K562 (cell line): ENCODE results near the gene NLGN3. TPM values are rescaled to one million over a fixed set of nuclear protein-coding genes. Genes with fewer than 3 reads are reported as not detected.

ENCODE experiments used
- ATAC-seq: fragments of 200-7000 bp; cut with Tn5 transposase; 3 replicates; pipeline ENCODE4 v1.9.1; 2020; ENCODE audit warnings: moderate library complexity
- BruUV-seq: library from RNA; stranded (reverse); fragments of 400-500 nt; replicated peaks from 2 replicates; lab custom pipeline; 2021; lab: Mats Ljungman, UMichigan
- CTCF ChIA-PET: fragments of 300-600 bp; formaldehyde crosslinking; extraction: SDS; loops from one replicate; lab custom pipeline; 2021; ENCODE audit warnings: low intra/inter-chr PET ratio; lab: Yijun Ruan, JAX
- POLR2A ChIA-PET: fragments of 300-600, 350-650 bp; sonication (Branson Sonifier 250); formaldehyde crosslinking; extraction: SDS; loops from one replicate; lab custom pipeline; 2021; ENCODE audit warnings: antibody characterized with exemption, inconsistent platforms; lab: Yijun Ruan, JAX
- DNase-seq, 4 experiments: peaks; one replicate each; pipeline versions ENCODE4 v3.0.0 to v3.0.0-alpha.2; 2011 to 2018; ENCODE audit warnings: low spot score in 3 of 4, mixed read lengths in 3 of 4; ENCODE audit errors: extremely low read depth in 1 of 4
- FAIRE-seq: peaks from 2 replicates; lab custom pipeline; 2011; peaks lifted over from hg19 to GRCh38; lab: Jason Lieb, UNC
- H2AFZ ChIP-seq: 2 replicates; pipeline ENCODE4 v1.6.0; 2011; ENCODE audit warnings: low read depth, low read length, control low read depth, inconsistent platforms
- H3K27ac ChIP-seq: fragments of 200-600 bp; 3 replicates; pipeline ENCODE4 v1.8.0; 2011; ENCODE audit warnings: low read depth, mild to moderate bottlenecking, control low read depth, inconsistent platforms, low read length, moderate library complexity, mixed read lengths; ENCODE audit errors: extremely low read depth
- H3K27me3 ChIP-seq, 2 experiments: fragments of 300-600 bp in 1 of 2; 2 replicates in 1 of 2; 3 replicates in 1 of 2; pipeline versions ENCODE4 v1.6.0 to v1.8.0; 2011; ENCODE audit warnings: inconsistent platforms in 2 of 2, low read length in 2 of 2, mild to moderate bottlenecking in 1 of 2, mixed read lengths in 1 of 2, moderate library complexity in 1 of 2; ENCODE audit not compliant: control insufficient read depth in 2 of 2, insufficient read depth in 2 of 2
- H3K36me3 ChIP-seq: fragments of 300-600 bp; 3 replicates; pipeline ENCODE4 v1.8.0; 2011; ENCODE audit warnings: mild to moderate bottlenecking, low read length, inconsistent platforms; ENCODE audit not compliant: control insufficient read depth, insufficient read depth
- H3K4me1 ChIP-seq, 2 experiments: fragments of 200-600 bp in 1 of 2; replicated peaks in 1 of 2; 2 replicates in 1 of 2; 3 replicates in 1 of 2; pipeline versions ENCODE4 v1.5.1 to v1.8.0; 2011; ENCODE audit warnings: inconsistent platforms in 2 of 2, low read length in 2 of 2, mild to moderate bottlenecking in 1 of 2, mixed read lengths in 1 of 2, moderate library complexity in 1 of 2; ENCODE audit not compliant: control insufficient read depth in 2 of 2, insufficient read depth in 2 of 2
- H3K4me2 ChIP-seq: 2 replicates; pipeline ENCODE4 v1.6.1; 2011; ENCODE audit warnings: low read length, control low read depth, inconsistent platforms, mixed read lengths; ENCODE audit not compliant: insufficient read depth
- H3K4me3 ChIP-seq: fragments of 200-600 bp; sonication (generic), shearing (Covaris generic); 2 replicates; pipeline ENCODE4 v1.5.1; 2016; ENCODE audit warnings: control low read depth, inconsistent platforms
- H3K79me2 ChIP-seq: fragments of 200-600 bp; 3 replicates; pipeline ENCODE4 v1.8.0; 2011; ENCODE audit warnings: low read length, inconsistent platforms; ENCODE audit not compliant: control insufficient read depth, insufficient read depth
- H3K9ac ChIP-seq, 2 experiments: 2 replicates each; pipeline versions ENCODE4 v1.6.0 to v1.6.1; 2011; ENCODE audit warnings: low read depth in 2 of 2, low read length in 2 of 2, control low read depth in 1 of 2, inconsistent platforms in 1 of 2, mild to moderate bottlenecking in 1 of 2, mixed read lengths in 1 of 2; ENCODE audit not compliant: insufficient read depth in 1 of 2
- H3K9me1 ChIP-seq: one replicate; pipeline ENCODE4 v1.6.0; 2011; ENCODE audit warnings: inconsistent platforms, mild to moderate bottlenecking, low read length, moderate library complexity; ENCODE audit not compliant: control insufficient read depth, insufficient read depth
- H3K9me3 ChIP-seq: replicated peaks from 2 replicates; pipeline ENCODE4 v1.5.1; 2011; ENCODE audit warnings: low read depth, low read length, inconsistent platforms; ENCODE audit not compliant: control insufficient read depth, insufficient read depth
- H4K20me1 ChIP-seq: replicated peaks from 2 replicates; pipeline ENCODE4 v1.6.1; 2011; ENCODE audit warnings: low read length, inconsistent platforms, mixed read lengths; ENCODE audit not compliant: control insufficient read depth, insufficient read depth
- CXXC5 ChIP-seq: fragments of 250-450 bp; sonication (Bioruptor Pico); IDR thresholded peaks from 2 replicates; pipeline ENCODE4 v1.8.0; 2022; ENCODE audit warnings: inconsistent platforms, mild to moderate bottlenecking, moderate library complexity
- EP400 ChIP-seq: fragments of 450-650 bp; IDR thresholded peaks from 2 replicates; pipeline ENCODE4 v1.6.1; 2017; ENCODE audit warnings: antibody characterized with exemption, mild to moderate bottlenecking, moderate library complexity
- HNRNPL ChIP-seq: fragments of 200-400 bp; formaldehyde crosslinking; IDR thresholded peaks from 2 replicates; pipeline ENCODE4 v1.6.1; 2017; ENCODE audit warnings: low read depth, mild to moderate bottlenecking, low read length
- MCM3 ChIP-seq: fragments of 450-650 bp; IDR thresholded peaks from 2 replicates; pipeline ENCODE4 v1.6.1; 2016
- MEF2D ChIP-seq: conservative IDR thresholded peaks from 2 replicates; pipeline ENCODE4 v1.6.1; 2016; ENCODE audit warnings: low read depth, missing genetic modification characterization, missing compliant biosample characterization
- POLR2G ChIP-seq: fragments of 200-400 bp; formaldehyde crosslinking; IDR thresholded peaks from 2 replicates; pipeline ENCODE4 v1.6.1; 2017; ENCODE audit warnings: low read depth, mild to moderate bottlenecking, antibody characterized with exemption, low read length, moderate library complexity
- THRAP3 ChIP-seq: fragments of 450-650 bp; IDR thresholded peaks from 2 replicates; pipeline ENCODE4 v1.6.1; 2016; ENCODE audit warnings: mild to moderate bottlenecking, inconsistent platforms, borderline replicate concordance
- WGBS: fragments of 100-300 bp; shearing (Covaris generic); methylation state at CpG from one replicate; pipeline ENCODE4 v1.1.6; 2016; ENCODE audit warnings: low coverage, mixed read lengths; ENCODE audit not compliant: insufficient coverage; ENCODE audit errors: missing lambda C conversion rate; 5-methylcytosine and 5-hydroxymethylcytosine counted together
- in situ Hi-C: fragments of 300-500 bp; cut with MboI; formaldehyde crosslinking; loops from 4 replicates; pipeline ENCODE4 v1.15.0; 2018; ENCODE audit warnings: inconsistent platforms, mixed read lengths
- intact Hi-C: fragments of 100-400 bp; cut with micrococcal nuclease; formaldehyde crosslinking; loops from 2 replicates; pipeline ENCODE4 v1.14.2; 2022
- polyA plus RNA-seq, 8 experiments: library from polyadenylated mRNA; depleted of rRNA in 4 of 8; stranded (reverse) in 5 of 8; unstranded in 3 of 8; fragments of >200 nt; fragmentation: Nextera tagmentation in 2 of 8; fragmentation: Illumina TruSeq in 1 of 8; extraction: Ambion mirVana in 2 of 8; extraction: Trizol in 1 of 8; gene quantifications; 2 replicates each; pipeline versions ENCODE4 v1.2.1 to v1.2.3, GENCODE V29; 2011 to 2014; ENCODE audit warnings: inconsistent platforms in 1 of 8, missing spikeins in 1 of 8
- total RNA-seq, 7 experiments: library from RNA; depleted of rRNA in 6 of 7; stranded (reverse); fragments of >200 nt in 6 of 7; fragmentation: Illumina TruSeq in 2 of 7; extraction: Trizol in 2 of 7; gene quantifications; 2 replicates each; pipeline versions ENCODE4 v1.2.1 to v1.2.3, GENCODE V29; 2011 to 2021; ENCODE audit warnings: low replicate concordance in 1 of 7
- TF ChIP-seq, protein P1 (sequence below), 2 experiments: IDR thresholded peaks; 2 replicates each; pipeline ENCODE4 v1.6.1; 2012; ENCODE audit warnings: improper control_type of control experiment in 2 of 2, low read depth in 2 of 2, low read length in 2 of 2, borderline replicate concordance in 1 of 2

NLGN3 gene
- total and polyA plus RNA-seq, 9 of the 15 experiments (the other 6 are each of a cell fraction or from before 2014, with no cell fraction given): 0.03 to 0.86 (median 0.25) TPM

DNA sequence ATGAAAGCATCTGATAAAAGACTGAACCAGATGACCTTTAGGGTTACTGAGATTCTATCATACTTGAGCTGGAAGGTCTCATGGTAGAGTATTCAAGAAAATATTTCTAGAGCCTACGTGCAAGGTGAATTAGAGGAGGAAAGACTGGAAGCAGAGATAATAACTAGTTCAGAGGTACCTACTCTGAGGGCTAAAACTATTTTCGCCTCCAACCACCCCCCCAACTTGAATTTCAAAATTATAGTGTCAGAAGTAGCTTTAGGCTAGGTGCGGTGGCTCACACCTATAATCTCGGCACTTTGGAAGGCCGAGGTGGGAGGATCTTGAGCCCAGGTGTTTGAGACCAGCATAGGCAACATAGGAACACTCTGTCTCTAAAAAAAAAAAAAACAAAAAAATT, 30.9 kb downstream of the NLGN3 start:
- Histone ChIP-seq H3K4me1 (peaks cover 9 to 21% of the 10 kb centered on the region in 2 experiments; a peak in 3 of 5 replicates), H3K79me2 (no peaks in the 10 kb centered on the region), H3K27ac (no peak overlapping the region), H2AFZ (no peak overlapping the region), H3K4me2 (no peak overlapping the region), H3K9me1 (no peaks in the 10 kb centered on the region), H3K9me3 (no peaks in the 10 kb centered on the region), H3K27me3 (no peaks in the 10 kb centered on the region), H3K36me3 (no peaks in the 10 kb centered on the region; the same call in 2 of the 3 replicates), H3K4me3 (no peak overlapping the region), H4K20me1 (no peaks in the 10 kb centered on the region), H3K9ac (no peak overlapping the region)
- ATAC-seq (no peak), DNase-seq (no peak), FAIRE-seq (no peak)
- POLR2A ChIA-PET: no interaction called here
- in situ Hi-C loops: loop anchor here (5.0 to 10.0 kb wide), 3 partner anchors 78 to 411 kb away; partner anchors contain the start of gene FOXO4
- no TSS peak for BruUV-seq
- intact Hi-C loops: loop anchor here (5.0 kb wide), 2 partner anchors 403 to 723 kb away; no protein-coding TSS in a partner anchor
- no peak for TF ChIP-seq THRAP3
- TF ChIP-seq, protein P1, sequence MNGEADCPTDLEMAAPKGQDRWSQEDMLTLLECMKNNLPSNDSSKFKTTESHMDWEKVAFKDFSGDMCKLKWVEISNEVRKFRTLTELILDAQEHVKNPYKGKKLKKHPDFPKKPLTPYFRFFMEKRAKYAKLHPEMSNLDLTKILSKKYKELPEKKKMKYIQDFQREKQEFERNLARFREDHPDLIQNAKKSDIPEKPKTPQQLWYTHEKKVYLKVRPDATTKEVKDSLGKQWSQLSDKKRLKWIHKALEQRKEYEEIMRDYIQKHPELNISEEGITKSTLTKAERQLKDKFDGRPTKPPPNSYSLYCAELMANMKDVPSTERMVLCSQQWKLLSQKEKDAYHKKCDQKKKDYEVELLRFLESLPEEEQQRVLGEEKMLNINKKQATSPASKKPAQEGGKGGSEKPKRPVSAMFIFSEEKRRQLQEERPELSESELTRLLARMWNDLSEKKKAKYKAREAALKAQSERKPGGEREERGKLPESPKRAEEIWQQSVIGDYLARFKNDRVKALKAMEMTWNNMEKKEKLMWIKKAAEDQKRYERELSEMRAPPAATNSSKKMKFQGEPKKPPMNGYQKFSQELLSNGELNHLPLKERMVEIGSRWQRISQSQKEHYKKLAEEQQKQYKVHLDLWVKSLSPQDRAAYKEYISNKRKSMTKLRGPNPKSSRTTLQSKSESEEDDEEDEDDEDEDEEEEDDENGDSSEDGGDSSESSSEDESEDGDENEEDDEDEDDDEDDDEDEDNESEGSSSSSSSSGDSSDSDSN (IDR thresholded peaks at IDR 0.05; ENCODE audit: borderline replicate concordance in 1 of 2, low read depth in 2 of 2, low read length in 2 of 2): no peak
- no peak for TF ChIP-seq HNRNPL
- no peak for TF ChIP-seq MEF2D
- no peak for TF ChIP-seq EP400
- no peak for TF ChIP-seq CXXC5
- TF ChIP-seq POLR2G: no peak
- no peak for TF ChIP-seq MCM3
- WGBS: 61% methylated on average over 5 of the region's 5 CpGs
- CTCF ChIA-PET: no interaction called here
